LNCaP clone FGC (cell line): ENCODE data around the gene RNF224.
A peak's percentile ranks its signal among the peaks of the same experiment; 100 is the strongest.

Experiments used
- DNase-seq: peaks from one replicate; pipeline ENCODE4 v3.0.0-alpha.2; 2011; ENCODE audit warnings: low read depth
- H3K4me3 ChIP-seq: 2 replicates; pipeline ENCODE4 v1.5.1; 2011; ENCODE audit warnings: mild to moderate bottlenecking, low read depth, low read length, control low read depth
- TF ChIP-seq, protein P1 (sequence below): IDR thresholded peaks from 2 replicates; pipeline ENCODE4 v1.5.1; 2012; ENCODE audit warnings: mild to moderate bottlenecking; ENCODE audit not compliant: control insufficient read depth, insufficient read depth; ENCODE audit errors: extremely low read depth

RNF224 gene

DNA sequence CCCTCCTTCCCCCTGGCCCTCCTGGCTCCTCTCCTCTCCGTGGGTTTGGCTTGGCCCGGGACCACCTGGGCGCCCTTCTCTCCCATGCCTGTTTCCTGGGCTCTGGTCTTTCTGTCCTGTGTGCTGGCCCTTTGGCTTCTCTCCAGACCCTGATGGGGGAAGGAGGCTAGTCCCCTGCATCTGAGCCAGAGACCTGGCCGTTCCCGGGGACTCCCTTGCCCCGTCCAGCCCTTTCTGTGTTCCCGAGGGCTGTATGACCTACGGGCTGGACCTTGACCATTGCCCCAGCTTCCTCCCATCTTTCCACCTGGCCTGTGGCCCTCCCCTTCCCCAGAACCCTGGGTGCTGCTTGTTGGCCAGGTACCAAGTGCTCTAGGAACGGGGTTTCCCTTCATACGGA is 36.2 kb downstream of the RNF224 start:
- no peak overlapping the region for H3K4me3 ChIP-seq
- TF ChIP-seq, protein P1, sequence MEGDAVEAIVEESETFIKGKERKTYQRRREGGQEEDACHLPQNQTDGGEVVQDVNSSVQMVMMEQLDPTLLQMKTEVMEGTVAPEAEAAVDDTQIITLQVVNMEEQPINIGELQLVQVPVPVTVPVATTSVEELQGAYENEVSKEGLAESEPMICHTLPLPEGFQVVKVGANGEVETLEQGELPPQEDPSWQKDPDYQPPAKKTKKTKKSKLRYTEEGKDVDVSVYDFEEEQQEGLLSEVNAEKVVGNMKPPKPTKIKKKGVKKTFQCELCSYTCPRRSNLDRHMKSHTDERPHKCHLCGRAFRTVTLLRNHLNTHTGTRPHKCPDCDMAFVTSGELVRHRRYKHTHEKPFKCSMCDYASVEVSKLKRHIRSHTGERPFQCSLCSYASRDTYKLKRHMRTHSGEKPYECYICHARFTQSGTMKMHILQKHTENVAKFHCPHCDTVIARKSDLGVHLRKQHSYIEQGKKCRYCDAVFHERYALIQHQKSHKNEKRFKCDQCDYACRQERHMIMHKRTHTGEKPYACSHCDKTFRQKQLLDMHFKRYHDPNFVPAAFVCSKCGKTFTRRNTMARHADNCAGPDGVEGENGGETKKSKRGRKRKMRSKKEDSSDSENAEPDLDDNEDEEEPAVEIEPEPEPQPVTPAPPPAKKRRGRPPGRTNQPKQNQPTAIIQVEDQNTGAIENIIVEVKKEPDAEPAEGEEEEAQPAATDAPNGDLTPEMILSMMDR: no peak
- no peak for DNase-seq

DNA sequence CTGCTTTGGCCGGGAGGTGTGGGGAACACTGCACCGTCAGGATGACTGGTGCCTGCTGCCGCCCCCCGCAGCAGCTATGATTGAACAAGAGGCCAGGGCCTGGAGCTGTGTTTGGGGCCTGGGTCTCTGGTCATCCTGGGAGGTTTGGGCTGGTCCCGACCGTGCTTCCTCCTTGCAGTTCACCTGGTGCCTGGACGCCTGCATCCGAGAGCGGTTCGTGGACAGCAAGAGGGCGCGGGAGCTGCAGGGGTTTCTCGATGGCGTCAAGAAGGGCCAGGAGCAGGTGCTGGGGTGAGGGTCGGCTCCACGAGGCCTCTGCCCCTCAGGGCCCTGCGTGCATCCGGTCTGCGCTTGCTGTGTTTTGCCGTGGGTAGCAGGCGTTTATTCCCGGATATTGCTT is 36.8 kb downstream of the RNF224 start:
- DNase-seq: no peak
- no peak overlapping the region for H3K4me3 ChIP-seq
- TF ChIP-seq, protein P1: no peak

DNA sequence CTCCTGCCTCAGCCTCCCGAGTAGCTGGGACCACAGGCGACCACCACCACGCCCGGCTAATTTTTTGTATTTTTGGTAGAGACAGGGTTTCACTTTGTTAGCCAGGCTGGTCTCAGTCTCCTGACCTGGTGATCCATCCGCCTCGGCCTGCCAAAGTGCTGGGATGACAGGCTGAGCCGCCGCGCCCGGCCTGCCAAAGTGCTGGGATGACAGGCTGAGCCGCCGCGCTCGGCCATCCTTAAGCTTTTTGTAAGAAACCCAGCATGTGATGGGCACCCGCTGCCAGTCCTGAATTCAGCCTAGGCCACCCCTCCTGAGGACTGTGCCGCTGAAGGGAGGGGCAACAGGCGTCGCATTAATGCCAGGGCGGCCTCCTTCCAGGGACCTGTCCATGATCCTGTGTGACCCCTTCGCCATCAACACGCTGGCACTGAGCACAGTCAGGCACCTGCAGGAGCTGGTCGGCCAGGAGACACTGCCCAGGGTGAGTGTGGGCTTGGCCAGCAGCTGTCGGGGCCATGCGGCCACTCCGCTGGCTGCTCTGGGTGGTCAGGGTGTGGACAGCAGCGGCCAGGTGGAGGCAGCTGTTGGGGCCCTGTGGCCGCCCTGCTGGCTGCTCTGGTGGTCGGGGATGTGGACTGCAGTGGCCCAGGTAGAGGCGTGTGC is 38.3 kb downstream of the RNF224 start:
- DNase-seq: no peak
- TF ChIP-seq, protein P1: no peak
- no peak overlapping the region for H3K4me3 ChIP-seq

DNA sequence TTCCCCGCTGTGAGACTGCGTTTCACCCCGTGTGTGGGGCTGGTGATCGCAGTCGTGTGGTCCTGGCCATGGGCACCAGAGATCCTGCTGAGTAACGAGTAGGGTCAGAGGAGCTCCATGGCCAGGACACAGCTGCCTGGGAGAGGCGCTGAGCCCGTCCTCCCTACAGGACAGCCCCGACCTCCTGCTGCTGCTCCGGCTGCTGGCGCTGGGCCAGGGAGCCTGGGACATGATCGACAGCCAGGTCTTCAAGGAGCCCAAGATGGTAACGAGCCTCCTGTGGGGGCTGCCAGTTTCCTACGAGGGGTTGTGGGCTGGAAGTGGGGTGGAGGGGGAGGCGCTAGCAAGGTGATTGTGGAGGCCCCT is 38.8 kb downstream of the RNF224 start:
- TF ChIP-seq, protein P1: no peak
- no peak for DNase-seq

DNA sequence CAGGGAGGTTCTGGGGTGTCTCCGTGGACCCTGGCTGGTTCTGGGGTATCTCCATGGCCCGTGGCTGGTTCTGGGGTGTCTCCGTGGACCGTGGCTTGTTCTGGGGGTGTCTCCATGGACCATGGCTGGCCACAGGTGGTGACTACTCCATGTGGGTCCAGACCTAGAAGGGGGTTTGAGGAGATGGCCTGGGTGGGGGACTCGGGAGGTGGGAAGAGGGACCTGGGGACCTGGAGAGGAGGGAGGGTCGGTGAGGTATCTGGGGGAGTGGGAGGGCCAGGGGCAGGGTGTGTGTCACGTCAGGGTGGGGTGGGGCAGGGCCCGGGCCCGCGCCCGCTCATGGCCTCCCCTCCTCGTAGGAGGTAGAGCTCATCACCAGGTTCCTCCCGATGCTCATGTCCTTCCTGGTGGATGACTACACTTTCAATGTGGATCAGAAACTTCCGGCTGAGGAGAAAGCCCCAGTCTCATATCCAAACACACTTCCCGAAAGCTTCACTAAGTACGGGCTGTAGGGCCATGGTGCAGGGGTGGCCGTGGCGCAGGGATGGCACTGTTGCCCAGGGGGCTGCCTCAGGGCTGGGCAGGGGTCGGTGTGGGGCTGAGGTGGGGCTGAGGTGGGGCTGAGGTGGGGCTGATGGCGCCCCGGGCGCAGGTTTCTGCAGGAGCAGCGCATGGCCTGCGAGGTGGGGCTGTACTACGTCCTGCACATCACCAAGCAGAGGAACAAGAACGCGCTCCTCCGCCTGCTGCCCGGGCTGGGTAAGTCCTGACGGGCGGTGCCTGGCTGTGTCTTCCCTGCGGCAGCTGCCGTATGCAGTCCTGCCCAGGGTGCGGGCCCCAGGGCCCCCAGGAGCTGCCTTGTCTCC is 39.5 kb downstream of the RNF224 start:
- TF ChIP-seq, protein P1: no peak
- H3K4me3 ChIP-seq: no peak overlapping the region
- DNase-seq: no peak

More for the DNA sequence above, 38.8 kb downstream of the RNF224 start:
- H3K4me3 ChIP-seq: no peak overlapping the region

DNA sequence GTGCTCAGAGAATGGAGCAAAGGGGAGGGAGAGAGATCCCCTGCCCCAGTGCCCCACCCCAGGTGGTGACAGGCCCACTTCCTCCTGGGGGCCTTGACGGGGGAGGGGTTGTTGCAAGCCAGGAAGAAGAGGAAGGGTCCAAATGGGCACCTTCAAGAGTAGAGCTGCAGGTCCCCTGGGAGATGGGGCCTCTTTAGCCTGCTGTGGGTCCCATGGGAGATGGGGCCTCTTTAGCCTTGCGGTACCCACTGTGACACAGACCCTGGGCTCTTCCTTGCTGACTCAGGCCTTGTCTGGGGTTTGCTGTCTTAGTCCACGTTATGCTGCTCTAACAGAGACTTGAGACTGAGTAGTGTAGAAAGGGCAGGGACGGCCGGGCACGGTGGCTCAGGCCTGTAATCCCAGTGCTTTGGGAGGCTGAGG is 40.6 kb downstream of the RNF224 start:
- H3K4me3 ChIP-seq: peak overlapping the region; percentile 47
- no peak for DNase-seq

More for the DNA sequence above, 40.6 kb downstream of the RNF224 start:
- TF ChIP-seq, protein P1: no peak
